ENCODE measurements around the gene SPRTN. TPM values are rescaled to one million over a fixed set of nuclear protein-coding genes. Genes with fewer than 3 reads are reported as not detected.

SPRTN gene
- total RNA-seq, 4 donors from 2014 or later = 11.2 to 31.6 (median 20.9) TPM

- no peak for TF ChIP-seq CTCF (IDR thresholded peaks at IDR 0.05)
- DNase-seq (ENCODE audit: low spot score) (no peak), ATAC-seq (ENCODE audit: low FRiP score) (no peak)
These were observed 57.9 kb downstream of the SPRTN start for GRCh38 chr1:231395998-231396390.

- no peak for DNase-seq (ENCODE audit: low spot score)
- TF ChIP-seq CTCF (IDR thresholded peaks at IDR 0.05) = no peak
- ATAC-seq (ENCODE audit: low FRiP score) = no peak
These were observed 58.5 kb downstream of the SPRTN start for GRCh38 chr1:231396643-231397042.

GRCh38 chr1:231397886-231398671, 60.0 kb downstream of the SPRTN start:
- DNase-seq (ENCODE audit: low spot score) (no peak), ATAC-seq (ENCODE audit: low FRiP score) (no peak)
- no peak for TF ChIP-seq CTCF (IDR thresholded peaks at IDR 0.05)

- TF ChIP-seq CTCF (IDR thresholded peaks at IDR 0.05) = no peak
- ATAC-seq (ENCODE audit: low FRiP score) (no peak), DNase-seq (ENCODE audit: low spot score) (no peak)
These were observed 63.4 kb downstream of the SPRTN start for GRCh38 chr1:231401478-231401877.

GRCh38 chr1:231404318-231404717, 66.2 kb downstream of the SPRTN start:
- no peak for DNase-seq (ENCODE audit: low spot score)
- no peak for TF ChIP-seq CTCF (IDR thresholded peaks at IDR 0.05)
- ATAC-seq (ENCODE audit: low FRiP score) = no peak

Other genes with a start within 250 kb of the SPRTN start
- gene TRIM67, start 176.2 kb upstream of the SPRTN start, total RNA-seq = under 1 TPM in 2 of 4 donors, not detected in 2; 0.06 to 0.32 TPM
- 10 to 100 TPM; 25.9 to 40.8 (median 34.2) TPM for gene GNPAT, start 97.1 kb upstream of the SPRTN start, total RNA-seq
- gene EXOC8, start 441 bp upstream of the SPRTN start, total RNA-seq = 10 to 100 TPM; 12.1 to 21.0 (median 16.9) TPM
- 10 to 100 TPM; 24.6 to 48.2 (median 37.2) TPM for gene EGLN1, start 84.0 kb downstream of the SPRTN start, total RNA-seq
- 10 to 100 TPM; 17.1 to 25.2 (median 20.1) TPM for gene TSNAX, start 190.4 kb downstream of the SPRTN start, total RNA-seq